DOHH2 (cell line): ENCODE measurements around the gene HERC4.

Source experiments
- H3F3A ChIP-seq: fragments of 200-600 bp; sonication (generic), shearing (Covaris generic); 2 replicates; pipeline ENCODE4 v1.6.0; 2016; ENCODE audit warnings: antibody characterized with exemption, mild to moderate bottlenecking; ENCODE audit not compliant: control insufficient read depth, insufficient read depth
- H3K27ac ChIP-seq: fragments of 200-600 bp; sonication (generic); 2 replicates; pipeline ENCODE4 v1.5.1; 2014; ENCODE audit warnings: low read depth, mild to moderate bottlenecking, low read length, moderate library complexity
- H3K27me3 ChIP-seq: fragments of 200-600 bp; sonication (generic); 2 replicates; pipeline ENCODE4 v1.6.1; 2014; ENCODE audit warnings: mild to moderate bottlenecking, low read length, mixed read lengths; ENCODE audit not compliant: control insufficient read depth
- H3K36me3 ChIP-seq: fragments of 200-600 bp; sonication (generic); 2 replicates; pipeline ENCODE4 v1.6.1; 2014; ENCODE audit warnings: mild to moderate bottlenecking, low read length, moderate library complexity, mixed read lengths; ENCODE audit not compliant: control insufficient read depth
- H3K4me1 ChIP-seq: fragments of 200-600 bp; sonication (generic); 2 replicates; pipeline ENCODE4 v1.6.1; 2014; ENCODE audit warnings: mild to moderate bottlenecking, low read length, mixed read lengths; ENCODE audit not compliant: control insufficient read depth
- H3K4me2 ChIP-seq: fragments of 200-600 bp; sonication (generic); 2 replicates; pipeline ENCODE4 v1.6.0; 2014; ENCODE audit warnings: mild to moderate bottlenecking, low read length, moderate library complexity
- H3K4me3 ChIP-seq: fragments of 200-600 bp; sonication (generic); 2 replicates; pipeline ENCODE4 v1.5.1; 2014; ENCODE audit warnings: mild to moderate bottlenecking, low read length, mixed read lengths
- H3K79me2 ChIP-seq: fragments of 200-600 bp; sonication (generic); 2 replicates; pipeline ENCODE4 v1.6.1; 2014; ENCODE audit warnings: mild to moderate bottlenecking, low read length, mixed read lengths; ENCODE audit not compliant: control insufficient read depth
- H3K9me2 ChIP-seq: fragments of 200-600 bp; sonication (generic); replicated peaks from 2 replicates; pipeline ENCODE4 v1.6.1; 2014; ENCODE audit warnings: mild to moderate bottlenecking, low read length, mixed read lengths; ENCODE audit not compliant: control insufficient read depth
- H3K9me3 ChIP-seq: fragments of 200-600 bp; sonication (generic); 2 replicates; pipeline ENCODE4 v1.6.1; 2014; ENCODE audit warnings: antibody characterized with exemption, low read length, mixed read lengths; ENCODE audit not compliant: control insufficient read depth, insufficient read depth
- H4K20me1 ChIP-seq: fragments of 200-600 bp; sonication (generic); 2 replicates; pipeline ENCODE4 v1.6.0; 2014; ENCODE audit warnings: low read depth, mild to moderate bottlenecking, antibody characterized with exemption, low read length, moderate library complexity; ENCODE audit not compliant: control insufficient read depth, insufficient read depth
- EZH2phosphoT487 ChIP-seq: fragments of 200-600 bp; sonication (generic); IDR thresholded peaks from 2 replicates; pipeline ENCODE4 v1.6.1; 2017; ENCODE audit warnings: borderline replicate concordance, mild to moderate bottlenecking, antibody characterized with exemption, low read length, moderate library complexity, mixed read lengths
- TF ChIP-seq, protein P1 (sequence below): fragments of 200-600 bp; sonication (generic); IDR thresholded peaks from one replicate; pipeline ENCODE4 v1.5.1; 2014; ENCODE audit warnings: antibody characterized with exemption, mild to moderate bottlenecking, low read depth, low read length; ENCODE audit not compliant: poor library complexity, severe bottlenecking

Gene HERC4

DNA sequence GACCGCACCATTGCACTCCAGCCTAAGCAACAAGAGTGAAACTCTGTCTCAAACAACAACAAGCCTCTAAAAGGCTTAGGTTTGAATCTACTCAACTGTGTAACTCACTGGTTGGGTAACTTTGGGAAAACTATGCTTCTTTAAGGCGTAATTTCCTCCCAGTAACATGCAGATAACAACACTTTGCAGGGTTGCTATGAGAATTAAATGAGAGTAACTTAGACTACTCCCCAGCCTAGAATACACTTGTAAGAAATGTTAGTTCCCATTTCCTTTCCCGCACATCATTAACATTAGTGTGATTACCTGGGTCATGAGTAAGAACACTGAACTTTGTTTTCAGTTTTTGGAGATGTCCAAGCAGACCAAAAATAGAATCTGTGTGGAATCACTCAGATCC, 28.8 kb upstream of the HERC4 start:
- no peaks in the 10 kb centered on the region for H4K20me1 ChIP-seq
- no peaks in the 10 kb centered on the region for H3K9me3 ChIP-seq
- TF ChIP-seq, protein P1, sequence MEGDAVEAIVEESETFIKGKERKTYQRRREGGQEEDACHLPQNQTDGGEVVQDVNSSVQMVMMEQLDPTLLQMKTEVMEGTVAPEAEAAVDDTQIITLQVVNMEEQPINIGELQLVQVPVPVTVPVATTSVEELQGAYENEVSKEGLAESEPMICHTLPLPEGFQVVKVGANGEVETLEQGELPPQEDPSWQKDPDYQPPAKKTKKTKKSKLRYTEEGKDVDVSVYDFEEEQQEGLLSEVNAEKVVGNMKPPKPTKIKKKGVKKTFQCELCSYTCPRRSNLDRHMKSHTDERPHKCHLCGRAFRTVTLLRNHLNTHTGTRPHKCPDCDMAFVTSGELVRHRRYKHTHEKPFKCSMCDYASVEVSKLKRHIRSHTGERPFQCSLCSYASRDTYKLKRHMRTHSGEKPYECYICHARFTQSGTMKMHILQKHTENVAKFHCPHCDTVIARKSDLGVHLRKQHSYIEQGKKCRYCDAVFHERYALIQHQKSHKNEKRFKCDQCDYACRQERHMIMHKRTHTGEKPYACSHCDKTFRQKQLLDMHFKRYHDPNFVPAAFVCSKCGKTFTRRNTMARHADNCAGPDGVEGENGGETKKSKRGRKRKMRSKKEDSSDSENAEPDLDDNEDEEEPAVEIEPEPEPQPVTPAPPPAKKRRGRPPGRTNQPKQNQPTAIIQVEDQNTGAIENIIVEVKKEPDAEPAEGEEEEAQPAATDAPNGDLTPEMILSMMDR, result no peak
- TF ChIP-seq EZH2phosphoT487, result no peak
- H3K79me2 ChIP-seq, result no peaks in the 10 kb centered on the region
- H3K27ac ChIP-seq, result no peak overlapping the region
- 0 out of 2 replicates have a peak, but pooled peaks cover 2% of the 10 kb centered on the region for H3F3A ChIP-seq
- H3K9me2 ChIP-seq, result no peaks in the 10 kb centered on the region
- no peaks in the 10 kb centered on the region for H3K4me1 ChIP-seq
- no peak overlapping the region for H3K4me2 ChIP-seq
- H3K4me3 ChIP-seq, result no peak overlapping the region
- H3K27me3 ChIP-seq, result no peaks in the 10 kb centered on the region
- no peaks in the 10 kb centered on the region for H3K36me3 ChIP-seq

DNA sequence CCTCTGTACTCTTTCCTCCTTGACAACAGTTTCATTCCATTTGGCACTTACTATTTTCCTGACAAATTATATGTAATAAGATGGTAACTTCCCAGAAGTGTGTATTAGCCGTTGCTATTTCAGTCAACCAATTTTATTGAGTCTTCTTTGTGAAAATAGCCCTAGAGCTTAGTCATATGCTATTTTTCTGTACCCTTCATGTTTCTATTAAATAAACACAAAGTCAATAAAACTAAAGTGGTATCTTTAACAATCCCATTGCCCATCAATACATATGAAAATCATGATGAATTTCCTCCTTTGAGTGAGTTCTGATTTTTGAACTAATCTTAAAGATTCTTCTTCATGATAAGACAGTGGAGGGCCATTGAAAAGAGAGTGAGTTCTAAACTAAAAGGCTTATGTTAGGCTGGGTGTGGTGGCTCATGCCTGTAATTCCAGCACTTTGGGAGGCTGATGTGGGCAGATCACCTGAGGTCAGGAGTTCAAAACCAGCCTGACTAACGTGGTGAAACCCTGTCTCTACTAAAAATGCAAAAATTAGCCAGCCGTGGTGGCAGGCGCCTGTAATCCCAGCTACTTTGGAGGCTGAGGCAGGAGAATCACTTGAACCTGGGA, 28.3 kb upstream of the HERC4 start:
- no peak overlapping the region for H3K4me2 ChIP-seq

DNA sequence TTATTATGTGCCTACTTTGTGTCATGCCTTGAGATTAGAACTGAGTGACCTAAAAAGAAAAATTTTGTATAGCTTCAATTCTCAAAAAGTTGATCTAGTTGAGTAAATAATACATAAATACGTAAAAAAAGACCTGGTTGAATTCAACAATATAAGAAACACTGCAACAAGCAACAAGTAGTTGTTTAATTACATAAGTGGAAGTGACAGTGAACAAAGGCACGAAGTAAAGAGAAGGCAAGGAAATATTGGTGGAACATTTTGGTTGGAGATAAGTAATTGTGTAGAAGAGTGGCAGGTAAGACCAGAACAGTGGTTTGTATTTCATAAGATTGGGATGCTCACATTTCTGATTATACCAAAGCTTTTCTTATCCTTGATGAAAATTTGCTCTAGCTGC, 26.0 kb upstream of the HERC4 start:
- Histone ChIP-seq H3F3A (0 out of 2 replicates have a peak, but pooled peaks cover 2% of the 10 kb centered on the region), H3K27ac (no peak overlapping the region), H3K79me2 (no peaks in the 10 kb centered on the region), H3K36me3 (no peaks in the 10 kb centered on the region), H3K27me3 (no peaks in the 10 kb centered on the region), H3K9me3 (no peaks in the 10 kb centered on the region), H3K9me2 (no peaks in the 10 kb centered on the region), H3K4me1 (no peaks in the 10 kb centered on the region), H4K20me1 (no peaks in the 10 kb centered on the region), H3K4me2 (no peak overlapping the region), H3K4me3 (no peak overlapping the region)
- TF ChIP-seq, protein P1, result no peak
- no peak for TF ChIP-seq EZH2phosphoT487

More for the DNA sequence above, 28.3 kb upstream of the HERC4 start:
- TF ChIP-seq EZH2phosphoT487, result no peak
- TF ChIP-seq, protein P1, result no peak
- H3K27ac ChIP-seq, result no peak overlapping the region
- no peaks in the 10 kb centered on the region for H3K9me3 ChIP-seq
- no peaks in the 10 kb centered on the region for H3K79me2 ChIP-seq
- no peaks in the 10 kb centered on the region for H3K36me3 ChIP-seq
- no peaks in the 10 kb centered on the region for H3K27me3 ChIP-seq
- H3K9me2 ChIP-seq, result no peaks in the 10 kb centered on the region
- H3F3A ChIP-seq, result 0 out of 2 replicates have a peak, but pooled peaks cover 2% of the 10 kb centered on the region
- H3K4me3 ChIP-seq, result no peak overlapping the region
- no peaks in the 10 kb centered on the region for H4K20me1 ChIP-seq
- no peaks in the 10 kb centered on the region for H3K4me1 ChIP-seq
